ENCODE results near the gene SLC2A13. TPM values are rescaled to one million over a fixed set of nuclear protein-coding genes. Genes with fewer than 3 reads are reported as not detected.
"Not testable (repeated sequence)": the region's sequence is repeated elsewhere in the genome, so short reads cannot be mapped to it uniquely, and the experiment has no call there.

SLC2A13 gene
- total RNA-seq, 1 donor from 2014 or later: 17.4 TPM

- H3K27me3 ChIP-seq: no peaks in the 10 kb centered on the region
- DNase-seq (ENCODE audit: extremely low spot score in 2 of 2): no peak
- intact Hi-C loops (cut with DNase I): no loop called here
- no peak overlapping the region for H3K4me3 ChIP-seq
- no peaks in the 10 kb centered on the region for H3K36me3 ChIP-seq
- no peaks in the 10 kb centered on the region for H3K9me3 ChIP-seq
- peaks cover 9% of the 10 kb centered on the region for H3K4me1 ChIP-seq
- H3K27ac ChIP-seq: peak overlapping the region; percentile 28
- TF ChIP-seq POLR2A (IDR thresholded peaks at IDR 0.05): no peak
These were observed 200.7 kb downstream of the SLC2A13 start for GRCh38 chr12:39905152-39905551.

GRCh38 chr12:39902821-39903220 is 203.1 kb downstream of the SLC2A13 start:
- DNase-seq (ENCODE audit: extremely low spot score in 2 of 2): no peak
- Histone ChIP-seq H3K27me3 (no peaks in the 10 kb centered on the region), H3K27ac (no peak overlapping the region), H3K36me3 (no peaks in the 10 kb centered on the region), H3K4me1 (peaks cover 9% of the 10 kb centered on the region), H3K4me3 (no peak overlapping the region), H3K9me3 (no peaks in the 10 kb centered on the region)
- intact Hi-C loops (cut with DNase I): no loop called here
- TF ChIP-seq POLR2AphosphoS5 (IDR thresholded peaks at IDR 0.05; ENCODE audit: insufficient read depth in 1 of 2, low read depth in 1 of 2): peak in 1 of 2 donors; percentile 52
- no peak for TF ChIP-seq CTCF (IDR thresholded peaks at IDR 0.05)

GRCh38 chr12:39897315-39897714 is 208.6 kb downstream of the SLC2A13 start:
- no peaks in the 10 kb centered on the region for H3K9me3 ChIP-seq
- H3K4me1 ChIP-seq: no peaks in the 10 kb centered on the region
- intact Hi-C loops (cut with DNase I): no loop called here
- H3K27me3 ChIP-seq: no peaks in the 10 kb centered on the region
- H3K27ac ChIP-seq: no peak overlapping the region
- H3K36me3 ChIP-seq: no peaks in the 10 kb centered on the region
- no peak for TF ChIP-seq POLR2A (IDR thresholded peaks at IDR 0.05)
- TF ChIP-seq POLR2AphosphoS5 (IDR thresholded peaks at IDR 0.05; ENCODE audit: insufficient read depth in 1 of 2, low read depth in 1 of 2): no peak
- TF ChIP-seq CTCF (IDR thresholded peaks at IDR 0.05): no peak
- no peak overlapping the region for H3K4me3 ChIP-seq
- no peak for DNase-seq (ENCODE audit: extremely low spot score in 2 of 2)

GRCh38 chr12:39893388-39893787 is 212.5 kb downstream of the SLC2A13 start:
- intact Hi-C loops (cut with DNase I); H3K4me1 ChIP-seq; H3K9me3 ChIP-seq; H3K27me3 ChIP-seq; H3K4me3 ChIP-seq; H3K36me3 ChIP-seq; DNase-seq (ENCODE audit: extremely low spot score in 2 of 2); H3K27ac ChIP-seq: not testable (repeated sequence)

GRCh38 chr12:39892146-39892545 is 213.7 kb downstream of the SLC2A13 start:
- Histone ChIP-seq H3K27me3 (no peaks in the 10 kb centered on the region), H3K4me1 (no peaks in the 10 kb centered on the region), H3K27ac (no peak overlapping the region), H3K9me3 (no peaks in the 10 kb centered on the region), H3K4me3 (no peak overlapping the region), H3K36me3 (no peaks in the 10 kb centered on the region)
- no peak for TF ChIP-seq CTCF (IDR thresholded peaks at IDR 0.05)
- no peak for TF ChIP-seq POLR2AphosphoS5 (IDR thresholded peaks at IDR 0.05; ENCODE audit: insufficient read depth in 1 of 2, low read depth in 1 of 2)
- no peak for TF ChIP-seq POLR2A (IDR thresholded peaks at IDR 0.05)
- DNase-seq (ENCODE audit: extremely low spot score in 2 of 2): no peak
- intact Hi-C loops (cut with DNase I): no loop called here

GRCh38 chr12:39887856-39888255 is 218.0 kb downstream of the SLC2A13 start:
- intact Hi-C loops (cut with DNase I): no loop called here
- DNase-seq (ENCODE audit: extremely low spot score in 2 of 2): no peak
- H3K27ac ChIP-seq: no peak overlapping the region
- H3K36me3 ChIP-seq: no peaks in the 10 kb centered on the region
- TF ChIP-seq CTCF (IDR thresholded peaks at IDR 0.05) (no peak), POLR2A (IDR thresholded peaks at IDR 0.05) (no peak), POLR2AphosphoS5 (IDR thresholded peaks at IDR 0.05; ENCODE audit: insufficient read depth in 1 of 2, low read depth in 1 of 2) (no peak)
- H3K4me3 ChIP-seq: no peak overlapping the region
- no peaks in the 10 kb centered on the region for H3K9me3 ChIP-seq
- H3K27me3 ChIP-seq: no peaks in the 10 kb centered on the region
- no peaks in the 10 kb centered on the region for H3K4me1 ChIP-seq

Data from vagina (tissue), 2 donors.